Measurements from ENCODE around the gene C9orf78.

DNA sequence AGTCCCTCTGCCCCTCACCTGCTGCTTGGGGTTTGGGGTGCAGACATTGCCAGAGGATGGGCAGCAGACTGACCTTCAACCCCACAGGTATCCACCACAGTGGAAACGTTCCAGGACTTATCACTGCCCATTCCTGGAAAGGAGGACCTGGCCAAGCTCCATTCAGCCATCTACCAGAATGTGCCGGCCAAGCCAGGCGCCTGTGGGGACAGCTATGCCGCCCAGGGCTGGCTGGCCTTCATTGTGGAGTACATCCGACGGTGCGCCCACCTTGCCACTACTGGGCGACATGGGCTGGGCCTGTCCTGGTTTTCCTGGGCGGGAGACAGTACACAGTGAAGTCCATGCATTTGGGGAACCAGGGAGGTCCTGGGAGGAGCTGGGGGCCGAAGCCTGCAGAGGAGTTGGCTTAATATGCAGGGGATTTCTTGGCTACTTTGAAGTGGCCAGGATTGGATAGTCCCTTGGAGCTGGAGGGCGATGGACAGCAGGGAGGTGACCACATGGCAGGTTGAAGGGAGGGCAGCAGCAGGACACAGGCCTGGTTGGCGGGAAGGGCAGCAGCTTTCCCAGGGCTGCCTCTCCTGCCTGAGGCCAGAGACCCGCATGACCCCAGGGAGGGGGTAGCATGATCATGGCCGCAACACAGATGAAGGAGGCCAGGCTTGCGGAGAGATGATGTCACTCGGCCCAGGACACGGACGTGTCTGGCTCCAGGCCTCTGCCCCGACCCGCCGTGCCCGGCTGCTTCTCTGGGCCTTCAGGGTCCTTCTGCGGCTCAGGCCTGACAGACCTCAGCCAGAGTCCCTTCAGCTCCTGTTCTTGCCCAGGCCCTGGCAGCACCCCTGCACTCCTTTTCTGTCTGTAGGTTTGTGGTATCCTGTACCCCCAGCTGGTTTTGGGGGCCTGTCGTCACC, 34.8 kb upstream of the C9orf78 start:
- TF ChIP-seq EP300 (IDR thresholded peaks at IDR 0.05): no peak
- TF ChIP-seq, protein P1, sequence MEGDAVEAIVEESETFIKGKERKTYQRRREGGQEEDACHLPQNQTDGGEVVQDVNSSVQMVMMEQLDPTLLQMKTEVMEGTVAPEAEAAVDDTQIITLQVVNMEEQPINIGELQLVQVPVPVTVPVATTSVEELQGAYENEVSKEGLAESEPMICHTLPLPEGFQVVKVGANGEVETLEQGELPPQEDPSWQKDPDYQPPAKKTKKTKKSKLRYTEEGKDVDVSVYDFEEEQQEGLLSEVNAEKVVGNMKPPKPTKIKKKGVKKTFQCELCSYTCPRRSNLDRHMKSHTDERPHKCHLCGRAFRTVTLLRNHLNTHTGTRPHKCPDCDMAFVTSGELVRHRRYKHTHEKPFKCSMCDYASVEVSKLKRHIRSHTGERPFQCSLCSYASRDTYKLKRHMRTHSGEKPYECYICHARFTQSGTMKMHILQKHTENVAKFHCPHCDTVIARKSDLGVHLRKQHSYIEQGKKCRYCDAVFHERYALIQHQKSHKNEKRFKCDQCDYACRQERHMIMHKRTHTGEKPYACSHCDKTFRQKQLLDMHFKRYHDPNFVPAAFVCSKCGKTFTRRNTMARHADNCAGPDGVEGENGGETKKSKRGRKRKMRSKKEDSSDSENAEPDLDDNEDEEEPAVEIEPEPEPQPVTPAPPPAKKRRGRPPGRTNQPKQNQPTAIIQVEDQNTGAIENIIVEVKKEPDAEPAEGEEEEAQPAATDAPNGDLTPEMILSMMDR (IDR thresholded peaks at IDR 0.05): no peak
- TF ChIP-seq POLR2AphosphoS5 (IDR thresholded peaks at IDR 0.05): no peak
- TF ChIP-seq POLR2A (IDR thresholded peaks at IDR 0.05): no peak

Measured in sigmoid colon (tissue), 4 donors.